ENCODE results near the gene PAPOLA.

PAPOLA gene

DNA sequence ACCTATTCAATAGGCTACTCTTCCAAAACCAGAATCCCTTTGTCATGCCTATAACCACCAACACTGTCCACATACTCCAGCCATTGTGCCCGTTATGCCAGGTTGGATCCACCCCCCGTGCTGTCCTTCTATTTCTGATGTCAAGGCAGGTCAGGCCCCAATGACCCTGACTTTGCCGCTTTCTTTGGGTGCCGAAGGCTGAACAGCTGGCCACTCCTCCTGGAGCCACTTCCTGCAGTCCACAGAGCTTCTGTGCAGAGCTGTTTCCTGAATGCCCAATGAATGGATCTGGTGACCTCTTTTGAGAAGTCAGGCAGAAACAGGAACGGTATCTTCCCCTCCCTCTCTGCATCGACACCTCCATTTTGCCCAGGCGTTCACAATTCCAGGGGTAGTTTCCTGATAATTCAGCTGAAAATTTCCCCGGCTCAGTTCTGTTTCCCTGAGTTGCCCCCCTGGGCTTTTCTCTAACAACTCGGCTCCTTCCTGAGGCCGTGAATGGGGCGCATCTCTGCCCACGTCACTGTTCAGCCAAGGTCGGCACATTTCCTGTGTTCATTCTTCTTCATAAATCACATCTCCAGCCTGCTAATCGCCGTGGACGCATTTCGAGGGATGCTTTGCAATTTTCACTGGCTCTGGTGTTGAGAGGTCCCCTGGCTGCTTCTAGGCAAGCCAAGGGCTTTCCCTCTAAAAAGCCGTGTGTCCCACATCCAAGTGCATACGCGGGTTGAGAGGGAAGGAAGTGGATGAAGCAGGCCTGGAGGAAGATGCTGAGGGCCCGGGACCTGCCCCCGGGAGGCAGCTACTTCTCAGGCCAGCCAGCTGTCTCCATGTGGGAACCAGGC, 86.5 kb downstream of the PAPOLA start:
- no peaks in the 10 kb centered on the region for H3K36me3 ChIP-seq (ENCODE audit: low read length)
- H3K9me2 ChIP-seq (replicated peaks; ENCODE audit: insufficient read depth, low read length) = no peaks in the 10 kb centered on the region
- H3K4me3 ChIP-seq (ENCODE audit: insufficient read depth, low read length, poor library complexity, severe bottlenecking) = no peak overlapping the region
- H3K79me2 ChIP-seq (ENCODE audit: insufficient read depth, low read length) = no peaks in the 10 kb centered on the region
- no peak for TF ChIP-seq EZH2phosphoT487 (conservative IDR thresholded peaks at IDR 0.05; ENCODE audit: low read length)
- TF ChIP-seq, protein P1, sequence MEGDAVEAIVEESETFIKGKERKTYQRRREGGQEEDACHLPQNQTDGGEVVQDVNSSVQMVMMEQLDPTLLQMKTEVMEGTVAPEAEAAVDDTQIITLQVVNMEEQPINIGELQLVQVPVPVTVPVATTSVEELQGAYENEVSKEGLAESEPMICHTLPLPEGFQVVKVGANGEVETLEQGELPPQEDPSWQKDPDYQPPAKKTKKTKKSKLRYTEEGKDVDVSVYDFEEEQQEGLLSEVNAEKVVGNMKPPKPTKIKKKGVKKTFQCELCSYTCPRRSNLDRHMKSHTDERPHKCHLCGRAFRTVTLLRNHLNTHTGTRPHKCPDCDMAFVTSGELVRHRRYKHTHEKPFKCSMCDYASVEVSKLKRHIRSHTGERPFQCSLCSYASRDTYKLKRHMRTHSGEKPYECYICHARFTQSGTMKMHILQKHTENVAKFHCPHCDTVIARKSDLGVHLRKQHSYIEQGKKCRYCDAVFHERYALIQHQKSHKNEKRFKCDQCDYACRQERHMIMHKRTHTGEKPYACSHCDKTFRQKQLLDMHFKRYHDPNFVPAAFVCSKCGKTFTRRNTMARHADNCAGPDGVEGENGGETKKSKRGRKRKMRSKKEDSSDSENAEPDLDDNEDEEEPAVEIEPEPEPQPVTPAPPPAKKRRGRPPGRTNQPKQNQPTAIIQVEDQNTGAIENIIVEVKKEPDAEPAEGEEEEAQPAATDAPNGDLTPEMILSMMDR (IDR thresholded peaks at IDR 0.05; ENCODE audit: insufficient read depth, low read length, poor library complexity, severe bottlenecking) = no peak
- H3K27ac ChIP-seq (ENCODE audit: low read depth, low read length) = no peak overlapping the region
- no peaks in the 10 kb centered on the region for H3F3A ChIP-seq (ENCODE audit: insufficient read depth)
- H2AFZ ChIP-seq (ENCODE audit: low read depth, low read length, severe bottlenecking) = no peak overlapping the region
- H3K27me3 ChIP-seq (ENCODE audit: low read length) = no peaks in the 10 kb centered on the region
- H3K9ac ChIP-seq (ENCODE audit: low read length) = no peak overlapping the region
- no peaks in the 10 kb centered on the region for H4K20me1 ChIP-seq (ENCODE audit: low read depth, low read length)
- H3K9me3 ChIP-seq (ENCODE audit: insufficient read depth, low read length) = no peaks in the 10 kb centered on the region
- H3K4me2 ChIP-seq (ENCODE audit: low read depth, low read length, poor library complexity, severe bottlenecking) = no peak overlapping the region

DNA sequence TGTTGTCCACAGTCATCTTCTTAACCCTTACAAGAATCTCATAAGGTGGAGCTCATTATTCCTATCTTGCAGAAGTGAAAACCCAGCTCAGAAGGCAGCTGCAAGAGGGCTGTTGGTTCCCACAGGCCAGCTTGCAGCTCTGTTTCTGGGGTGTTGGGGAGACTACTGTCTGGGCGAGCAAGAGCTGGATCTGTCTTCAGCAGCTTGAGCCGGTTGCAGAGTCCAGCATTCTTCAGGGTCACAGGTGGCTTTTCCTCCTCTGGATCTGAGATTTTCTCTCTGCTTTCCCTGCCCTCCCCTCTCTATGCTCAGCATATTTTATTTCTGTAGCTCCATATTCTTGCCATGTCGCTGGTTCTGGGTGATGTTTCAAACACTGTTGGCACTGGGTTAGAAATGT, 87.4 kb downstream of the PAPOLA start:
- Histone ChIP-seq H3F3A (ENCODE audit: insufficient read depth) (no peaks in the 10 kb centered on the region), H3K27ac (ENCODE audit: low read depth, low read length) (no peak overlapping the region), H4K20me1 (ENCODE audit: low read depth, low read length) (no peaks in the 10 kb centered on the region), H3K4me3 (ENCODE audit: insufficient read depth, low read length, poor library complexity, severe bottlenecking) (no peak overlapping the region), H3K27me3 (ENCODE audit: low read length) (no peaks in the 10 kb centered on the region), H3K36me3 (ENCODE audit: low read length) (no peaks in the 10 kb centered on the region), H3K9me3 (ENCODE audit: insufficient read depth, low read length) (no peaks in the 10 kb centered on the region), H2AFZ (ENCODE audit: low read depth, low read length, severe bottlenecking) (no peak overlapping the region), H3K9ac (ENCODE audit: low read length) (no peak overlapping the region), H3K9me2 (replicated peaks; ENCODE audit: insufficient read depth, low read length) (no peaks in the 10 kb centered on the region), H3K4me2 (ENCODE audit: low read depth, low read length, poor library complexity, severe bottlenecking) (no peak overlapping the region), H3K79me2 (ENCODE audit: insufficient read depth, low read length) (no peaks in the 10 kb centered on the region)
- TF ChIP-seq EZH2phosphoT487 (conservative IDR thresholded peaks at IDR 0.05; ENCODE audit: low read length) = no peak
- TF ChIP-seq, protein P1 (IDR thresholded peaks at IDR 0.05; ENCODE audit: insufficient read depth, low read length, poor library complexity, severe bottlenecking) = no peak

DNA sequence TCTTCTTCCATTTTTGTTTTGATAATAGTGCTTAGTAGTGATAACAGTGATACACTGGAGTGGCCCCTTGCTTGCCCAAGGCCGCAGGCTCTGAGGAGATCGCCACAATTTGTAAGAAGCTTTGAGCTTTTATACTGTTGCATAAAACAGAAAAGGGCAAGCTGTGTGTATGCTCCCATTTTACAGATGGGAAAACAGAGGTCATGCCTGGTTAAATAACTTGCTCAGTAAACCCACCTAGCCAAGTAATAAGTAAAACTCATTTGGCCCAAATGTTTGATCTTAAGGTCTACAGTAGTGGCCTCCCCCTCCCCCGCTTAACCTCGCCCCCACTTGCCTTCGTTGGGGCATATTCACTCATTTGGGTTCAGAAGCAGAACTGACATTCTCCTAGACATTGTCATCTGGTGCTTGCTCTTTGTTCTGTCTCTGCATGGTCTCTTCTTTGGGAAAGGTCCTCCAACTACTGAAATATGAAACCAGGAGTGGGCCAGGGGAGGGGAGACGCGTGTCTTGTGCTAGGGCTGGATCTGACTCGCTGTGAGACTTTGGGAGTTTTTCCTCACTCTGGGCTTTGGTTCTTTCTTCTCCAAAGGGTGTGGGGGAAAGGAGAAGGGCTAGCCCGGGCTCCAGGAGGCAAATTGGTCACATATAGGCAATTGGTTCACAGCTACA, 88.1 kb downstream of the PAPOLA start:
- Histone ChIP-seq H3K36me3 (ENCODE audit: low read length) (no peaks in the 10 kb centered on the region), H3K4me2 (ENCODE audit: low read depth, low read length, poor library complexity, severe bottlenecking) (no peak overlapping the region), H3K9me3 (ENCODE audit: insufficient read depth, low read length) (no peaks in the 10 kb centered on the region), H3F3A (ENCODE audit: insufficient read depth) (no peaks in the 10 kb centered on the region), H3K9me2 (replicated peaks; ENCODE audit: insufficient read depth, low read length) (no peaks in the 10 kb centered on the region), H3K9ac (ENCODE audit: low read length) (no peak overlapping the region), H3K4me3 (ENCODE audit: insufficient read depth, low read length, poor library complexity, severe bottlenecking) (no peak overlapping the region), H4K20me1 (ENCODE audit: low read depth, low read length) (no peaks in the 10 kb centered on the region), H3K27ac (ENCODE audit: low read depth, low read length) (no peak overlapping the region), H3K27me3 (ENCODE audit: low read length) (no peaks in the 10 kb centered on the region), H2AFZ (ENCODE audit: low read depth, low read length, severe bottlenecking) (no peak overlapping the region), H3K79me2 (ENCODE audit: insufficient read depth, low read length) (no peaks in the 10 kb centered on the region)
- TF ChIP-seq EZH2phosphoT487 (conservative IDR thresholded peaks at IDR 0.05; ENCODE audit: low read length) = no peak
- TF ChIP-seq, protein P1 (IDR thresholded peaks at IDR 0.05; ENCODE audit: insufficient read depth, low read length, poor library complexity, severe bottlenecking) = no peak
